Activated CD4-positive, alpha-beta T cell treated with anti-CD3 and anti-CD28 coated beads, Interleukin-2, amount 50 U/mL, for 16 hours (primary cell): Measurements from ENCODE around the gene FBRS.
A peak's percentile ranks its signal among the peaks of the same experiment; 100 is the strongest.
"Not testable (repeated sequence)": the region's sequence is repeated elsewhere in the genome, so short reads cannot be mapped to it uniquely, and the experiment has no call there.

Experiments used
- DNase-seq: peaks from one replicate; pipeline ENCODE4 v3.0.0-alpha.2; 2020

Gene FBRS

DNA sequence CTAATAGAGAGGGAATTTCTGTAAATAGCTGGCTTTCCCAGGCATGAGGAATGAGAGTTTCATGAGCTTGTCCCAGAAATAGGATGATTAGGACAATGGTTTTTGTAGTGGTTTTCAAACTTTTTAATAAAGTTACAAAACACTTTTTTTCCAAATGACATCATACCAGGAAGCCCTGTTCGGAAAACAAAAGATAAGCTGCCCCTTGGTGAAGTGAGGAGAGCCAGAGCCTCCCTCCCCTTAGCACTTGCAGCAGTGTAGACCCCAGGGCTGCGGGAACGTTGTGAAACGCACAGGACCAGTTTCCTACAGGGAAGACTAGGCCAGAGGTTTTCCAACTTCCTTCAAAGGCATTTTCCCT is 7.6 kb downstream of the FBRS start:
- DNase-seq = no peak

- no peak for DNase-seq
Observed at GRCh38 chr16:30666681-30667080, 8.4 kb downstream of the FBRS start.

- no peak for DNase-seq
Observed at GRCh38 chr16:30667361-30667905, 9.2 kb downstream of the FBRS start.

DNA sequence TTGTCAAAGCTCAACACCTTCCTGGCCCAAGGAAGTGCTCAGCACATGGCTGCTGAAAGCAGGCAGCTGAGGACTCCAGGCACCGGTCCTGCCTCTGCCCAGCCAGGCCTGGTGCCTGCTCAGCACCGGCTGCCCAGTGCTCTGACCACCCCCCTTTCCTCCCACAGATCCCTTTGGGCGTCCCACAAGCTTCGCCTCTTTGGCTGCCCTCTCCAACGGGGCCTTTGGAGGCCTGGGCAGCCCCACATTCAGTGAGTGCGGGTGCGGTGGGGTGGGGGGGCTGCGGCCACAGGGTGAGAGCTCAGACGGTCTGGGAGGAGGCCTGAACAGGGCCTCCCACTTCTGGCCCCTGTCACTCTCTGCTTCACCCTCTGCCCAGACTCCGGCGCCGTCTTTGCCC is 10.2 kb downstream of the FBRS start:
- DNase-seq = no peak

DNA sequence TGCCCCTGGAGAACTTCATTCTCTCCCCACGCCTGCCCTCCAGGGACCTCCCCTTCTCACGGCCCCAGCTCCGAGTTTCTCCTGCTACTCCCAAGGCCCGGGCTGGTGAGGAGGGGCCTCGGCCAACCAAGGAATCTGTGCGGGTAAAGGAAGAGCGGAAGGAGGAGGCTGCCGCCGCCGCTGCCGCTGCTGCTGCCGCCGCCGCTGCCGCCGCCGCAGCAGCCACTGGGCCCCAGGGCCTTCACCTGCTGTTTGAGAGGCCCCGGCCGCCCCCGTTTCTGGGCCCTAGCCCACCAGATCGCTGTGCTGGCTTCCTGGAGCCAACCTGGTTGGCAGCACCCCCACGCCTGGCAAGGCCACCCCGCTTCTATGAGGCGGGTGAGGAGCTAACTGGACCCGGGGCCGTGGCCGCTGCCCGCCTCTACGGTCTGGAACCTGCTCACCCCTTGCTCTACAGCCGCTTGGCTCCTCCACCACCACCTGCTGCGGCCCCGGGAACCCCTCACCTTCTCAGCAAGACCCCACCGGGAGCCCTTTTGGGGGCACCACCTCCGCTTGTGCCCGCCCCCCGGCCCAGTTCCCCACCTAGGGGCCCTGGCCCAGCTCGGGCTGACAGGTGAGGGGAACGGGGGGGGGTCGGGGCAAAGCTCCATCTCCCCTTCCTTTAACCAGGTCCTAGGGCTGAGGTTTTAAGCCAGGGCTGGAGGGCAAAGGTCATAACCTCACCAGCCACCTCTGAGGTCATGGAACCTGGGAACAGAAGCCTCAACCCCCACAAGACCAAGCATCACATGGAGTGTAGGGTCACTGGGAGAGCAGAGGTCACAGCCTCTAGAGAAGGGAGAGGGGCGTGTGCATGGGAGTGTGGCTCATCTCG is 11.0 kb downstream of the FBRS start:
- DNase-seq = no peak

DNA sequence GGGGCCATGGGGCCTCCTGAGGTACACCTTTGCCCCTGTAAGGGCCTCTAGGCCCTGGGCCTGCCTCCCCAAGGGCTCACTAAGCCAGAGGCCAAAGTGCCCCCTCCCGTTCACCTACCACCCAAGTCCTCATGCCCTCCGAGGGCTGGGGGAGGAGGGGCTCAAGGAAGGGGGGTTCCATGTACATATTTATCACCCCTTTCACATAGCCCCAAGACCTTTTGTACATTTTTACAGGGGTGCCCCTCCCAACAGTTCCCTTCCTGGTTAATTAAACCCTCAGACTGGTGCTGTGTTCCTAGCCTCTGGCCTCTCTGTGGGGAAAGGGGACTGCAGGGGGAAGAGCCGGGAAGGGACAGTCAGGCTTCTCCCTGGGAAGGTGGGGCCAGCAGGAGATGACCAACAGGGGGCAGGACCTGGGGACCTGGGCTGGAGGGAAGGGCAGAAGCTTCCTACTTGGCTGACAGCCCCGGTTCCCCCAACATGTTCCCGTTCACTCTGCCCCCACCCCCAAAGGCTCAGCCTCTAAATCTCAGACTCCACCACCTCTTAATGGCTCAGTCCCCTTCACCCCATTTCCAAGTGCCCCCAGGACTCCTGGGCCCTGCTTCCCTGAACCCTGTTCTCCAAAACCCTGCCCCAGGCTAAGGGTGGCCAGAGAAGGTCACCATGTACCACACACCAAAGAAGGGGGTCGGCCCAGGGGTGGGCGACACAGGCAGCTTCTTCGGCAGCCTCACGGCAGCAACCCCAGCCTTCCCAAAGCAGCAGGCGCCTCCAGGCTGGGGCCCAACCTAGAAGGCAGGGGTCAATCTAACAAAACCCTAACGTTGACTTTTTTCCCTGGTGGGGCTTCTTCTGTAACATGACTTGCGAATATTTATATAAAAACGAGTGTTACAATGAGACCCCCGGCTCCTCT is 11.9 kb downstream of the FBRS start:
- DNase-seq = no peak

DNA sequence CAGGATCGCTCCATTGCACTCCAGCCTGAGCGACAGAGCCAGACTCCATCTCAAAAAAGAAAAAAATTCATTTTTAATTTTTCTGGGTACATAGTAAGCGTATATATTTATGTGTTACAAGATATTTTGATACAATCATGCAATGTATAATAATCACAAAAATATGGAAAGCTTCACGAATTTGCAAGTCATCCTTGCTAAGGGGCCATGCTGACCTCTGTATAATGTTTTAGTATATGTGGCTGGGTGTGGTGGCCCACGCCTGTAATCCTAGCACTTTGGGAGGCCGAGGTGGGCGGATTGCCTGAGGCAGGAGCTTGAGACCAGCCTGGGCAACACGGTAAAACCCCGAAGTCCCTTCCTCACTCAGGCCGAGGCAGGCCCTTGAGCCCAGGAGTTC is 16.9 kb downstream of the FBRS start:
- DNase-seq = no peak

DNA sequence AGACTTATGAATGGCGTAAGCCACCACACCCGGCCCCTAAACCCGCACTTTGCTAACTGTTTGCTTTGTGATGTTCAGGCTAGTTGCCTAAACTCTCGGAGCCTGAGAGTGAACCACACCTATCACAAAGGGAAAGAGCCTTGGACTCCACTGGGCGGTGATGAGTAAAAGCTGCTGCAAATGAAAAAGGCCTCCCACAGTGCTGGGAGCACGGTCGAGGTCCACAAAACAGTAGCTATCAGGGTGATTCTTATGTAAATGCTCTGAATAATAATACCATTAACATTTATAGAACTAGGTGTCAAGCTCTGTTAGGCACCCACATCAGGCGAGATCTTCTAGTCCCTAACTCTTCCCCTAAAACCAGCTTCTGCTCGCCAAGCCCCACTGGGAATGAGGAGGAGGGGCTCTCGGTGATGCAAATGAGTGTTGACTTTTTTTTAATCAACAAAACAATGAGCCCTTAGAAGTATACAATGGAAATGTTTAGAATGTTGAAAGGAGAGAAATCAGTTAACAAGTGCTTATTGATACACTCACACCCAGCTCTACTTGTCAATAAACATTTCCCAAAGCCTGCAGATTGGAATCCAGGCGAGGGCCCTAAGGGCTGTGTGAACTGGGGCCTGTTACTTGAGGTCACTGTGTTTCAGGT is 19.8 kb downstream of the FBRS start:
- DNase-seq = no peak

DNA sequence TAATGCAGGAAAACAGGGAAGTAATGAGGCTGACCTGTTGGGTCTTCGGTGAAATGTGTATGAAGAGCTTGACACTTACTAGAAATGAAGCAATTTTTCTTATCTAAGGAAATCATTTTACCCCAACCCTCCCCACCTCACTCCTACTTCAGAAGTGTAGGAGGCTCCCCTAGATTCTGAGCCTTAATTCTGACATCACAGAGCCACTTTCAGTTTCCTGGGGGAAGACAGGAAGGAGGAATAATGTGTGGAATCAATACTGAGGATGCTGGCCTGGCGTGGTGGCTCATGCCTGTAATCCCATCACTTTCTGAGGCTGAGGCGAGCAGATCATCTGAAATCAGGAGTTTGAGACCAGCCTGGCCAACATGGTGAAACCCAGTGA is 20.3 kb downstream of the FBRS start:
- DNase-seq = no peak

- no peak for DNase-seq
Observed at GRCh38 chr16:30680326-30680725, 22.1 kb downstream of the FBRS start.

GRCh38 chr16:30688701-30689100 is 30.5 kb downstream of the FBRS start:
- DNase-seq = no peak

GRCh38 chr16:30691907-30692306 is 33.7 kb downstream of the FBRS start:
- no peak for DNase-seq

GRCh38 chr16:30692396-30693064 is 34.3 kb downstream of the FBRS start:
- DNase-seq = no peak

GRCh38 chr16:30694926-30695693 is 36.9 kb downstream of the FBRS start:
- no peak for DNase-seq

GRCh38 chr16:30696646-30697045 is 38.4 kb downstream of the FBRS start:
- not testable (repeated sequence) for DNase-seq

DNA sequence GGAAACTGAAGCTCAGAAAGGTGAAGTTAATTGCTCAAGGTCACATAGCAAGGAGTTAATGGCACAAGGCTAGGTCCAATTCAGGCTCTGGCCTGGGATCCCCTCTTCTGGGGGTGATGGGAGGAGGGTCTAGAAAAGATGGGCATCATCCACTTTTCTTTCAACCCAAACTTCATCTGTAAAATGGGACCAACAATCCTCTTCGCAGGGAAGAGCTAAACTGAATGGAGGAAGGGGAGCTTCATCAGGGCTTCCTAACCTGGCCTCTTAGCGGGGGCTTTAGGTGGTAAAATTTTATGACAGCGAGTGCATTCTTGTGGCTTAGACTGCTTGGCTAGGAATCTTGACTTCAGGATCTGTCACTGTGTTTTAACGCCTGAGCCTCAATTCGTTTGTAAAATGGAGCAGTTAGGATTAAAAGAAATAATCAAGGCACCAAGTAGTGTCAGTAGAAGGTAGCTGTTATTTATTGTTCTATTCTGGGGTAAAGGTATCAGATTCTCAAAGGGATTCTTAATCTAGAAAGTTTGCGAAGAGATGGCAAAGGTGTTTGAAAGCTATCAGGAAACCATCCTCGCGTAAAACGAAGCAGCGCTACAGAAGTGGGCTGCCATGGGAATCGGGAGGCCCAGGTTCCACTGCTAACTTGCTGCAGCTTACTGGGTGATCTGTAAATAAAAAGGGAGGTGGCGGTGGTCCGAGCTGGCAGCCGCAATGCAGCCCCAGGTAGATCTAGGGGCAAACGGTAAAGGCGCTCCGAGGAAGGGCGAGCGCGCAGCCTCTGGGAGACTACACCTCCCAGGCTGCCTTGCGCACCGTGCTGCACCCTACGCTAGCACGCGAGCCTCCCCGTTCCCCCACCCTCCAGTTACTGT is 39.3 kb downstream of the FBRS start:
- no peak for DNase-seq

DNA sequence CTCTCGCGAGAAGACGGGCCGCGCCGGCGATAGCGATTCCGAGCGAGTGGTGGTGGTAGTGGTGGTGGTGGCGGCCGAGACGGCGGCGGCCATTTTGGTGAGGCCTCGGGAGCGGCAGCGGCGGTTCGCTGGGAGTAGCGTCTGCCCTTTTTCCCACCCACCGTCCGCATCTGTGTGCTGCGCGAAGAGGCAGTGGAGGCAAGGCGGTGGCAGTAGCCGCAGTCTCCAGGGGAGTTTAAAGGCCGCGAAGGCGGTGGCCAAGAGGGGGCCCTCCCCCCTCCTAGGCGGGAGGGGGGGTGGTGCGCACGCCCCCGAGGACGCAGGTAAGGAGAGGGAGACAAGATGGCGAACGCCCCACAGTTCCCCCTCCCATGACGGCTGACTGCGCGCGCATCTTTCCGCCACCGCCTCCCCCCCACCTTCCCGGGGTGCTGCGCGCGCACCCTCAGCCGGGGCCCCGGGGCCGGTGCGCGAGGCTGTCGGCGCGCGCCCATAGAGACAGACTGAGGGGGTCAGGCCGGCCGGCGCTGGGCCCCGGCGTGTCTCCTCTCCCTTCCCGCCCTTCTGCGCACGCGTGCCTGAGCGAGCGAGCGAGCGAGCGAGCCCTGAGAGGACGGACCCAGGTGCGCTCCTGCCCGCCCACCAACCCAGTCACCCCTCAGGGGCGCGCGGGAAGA is 40.0 kb downstream of the FBRS start:
- peak; percentile 99 for DNase-seq

DNA sequence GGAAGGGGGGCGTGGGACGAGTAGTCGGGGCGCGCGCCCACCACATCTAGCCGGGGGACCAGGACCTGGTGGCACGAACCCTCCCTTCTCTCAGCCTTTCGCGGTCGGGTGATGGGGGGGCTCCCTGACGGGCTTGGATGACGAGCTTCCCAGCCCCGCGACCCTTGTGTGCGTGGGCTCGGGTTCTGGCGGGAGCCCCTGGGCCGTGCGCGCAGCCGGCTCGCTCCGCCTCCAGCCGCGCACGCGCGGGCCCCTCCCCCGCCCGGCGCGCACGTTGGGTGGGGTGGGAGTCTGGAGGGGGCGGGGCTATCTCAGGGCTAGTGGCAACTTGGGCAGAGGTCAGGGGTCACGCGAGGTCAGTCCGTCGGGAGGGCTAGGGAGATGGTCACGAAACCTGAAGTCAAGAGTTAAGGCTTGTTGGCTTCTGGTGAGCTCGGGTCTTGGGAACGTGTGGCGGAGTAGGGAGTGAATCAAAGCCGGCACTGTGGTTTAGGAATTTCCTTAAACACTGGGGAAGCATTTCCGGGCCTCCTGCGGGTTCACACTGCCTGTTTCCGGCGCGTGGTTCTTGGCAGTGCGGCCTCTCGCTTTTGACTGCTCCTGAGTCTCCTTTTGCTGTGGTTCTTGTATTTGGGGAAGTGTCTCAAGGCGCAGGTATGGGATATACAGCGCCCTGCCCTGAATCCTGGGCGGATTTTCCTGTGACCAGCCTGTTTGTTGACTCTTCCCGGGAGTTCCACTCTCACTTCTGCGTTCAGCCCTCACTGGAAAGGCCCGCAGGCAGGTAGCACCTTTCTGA is 40.8 kb downstream of the FBRS start, which contains the start of gene SRCAP:
Gene SRCAP, plus strand, starts transcription at position 356 of the 799 bp plus-strand sequence. CDS start 1,654 bp downstream, outside the sequence.
- DNase-seq = peak; percentile 91

DNA sequence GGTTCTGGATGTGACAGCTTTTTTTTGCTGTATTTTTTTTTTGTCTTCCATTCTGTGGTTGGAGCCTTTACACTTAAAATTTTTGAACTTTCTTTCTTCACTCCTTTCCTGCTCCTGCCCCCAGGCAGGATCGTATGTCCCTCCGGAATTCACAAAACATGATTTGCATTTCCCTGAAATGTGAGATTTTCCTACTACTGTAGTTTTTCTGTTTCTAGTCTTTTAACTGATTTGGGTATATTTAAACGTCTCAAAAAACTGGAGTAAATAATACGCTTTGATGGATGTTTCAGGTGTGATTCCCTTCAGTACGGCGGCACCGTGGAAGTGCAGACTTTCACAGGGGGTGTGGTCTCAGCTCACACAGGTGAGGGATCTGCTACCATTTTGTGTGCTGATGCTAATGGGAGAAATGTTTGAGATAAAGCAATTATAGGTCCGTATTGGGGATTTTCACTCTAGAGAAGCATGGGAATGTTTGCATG is 41.4 kb downstream of the FBRS start:
- no peak for DNase-seq
